Prostate gland (tissue), 2 donors: ENCODE results near the gene PSKH1. TPM values are rescaled to one million over a fixed set of nuclear protein-coding genes. Genes with fewer than 3 reads are reported as not detected.

Experiments
- DNase-seq: peaks from one replicate; pipeline ENCODE4 v3.0.0-alpha.2; 2019; ENCODE audit warnings: low spot score
- H3K27ac ChIP-seq, 2 donors: fragments of 200-600 bp; sonication (generic); 2 replicates each; pipeline ENCODE4 v1.5.1; 2017 to 2019
- H3K27me3 ChIP-seq: fragments of 200-600 bp; sonication (generic); replicated peaks from 2 replicates; pipeline ENCODE4 v1.5.1; 2019; ENCODE audit not compliant: insufficient read depth
- H3K36me3 ChIP-seq, 2 donors: fragments of 200-600 bp; sonication (generic); 1 replicate in 1 of 2; 2 replicates in 1 of 2; pipeline versions ENCODE4 v1.5.1 to v1.8.1; 2017 to 2019
- H3K4me1 ChIP-seq: fragments of 200-600 bp; sonication (generic); replicated peaks from 2 replicates; pipeline ENCODE4 v1.5.1; 2019
- H3K4me3 ChIP-seq, 2 donors: fragments of 200-600 bp; sonication (generic); 2 replicates each; pipeline ENCODE4 v1.5.1; 2017 to 2019
- H3K9me3 ChIP-seq: fragments of 200-600 bp; sonication (generic); 2 replicates; pipeline ENCODE4 v1.5.1; 2017
- CTCF ChIP-seq, 4 experiments: fragments of 200-600 bp in 2 of 4; fragments of 450-650 bp in 2 of 4; sonication (generic) in 2 of 4; IDR thresholded peaks; 1 replicate in 3 of 4; 2 replicates in 1 of 4; pipeline ENCODE4 v1.5.1; 2016 to 2019; ENCODE audit warnings: antibody characterized with exemption in 4 of 4, mild to moderate bottlenecking in 2 of 4, moderate library complexity in 2 of 4
- POLR2A ChIP-seq: fragments of 450-650 bp; IDR thresholded peaks from one replicate; pipeline ENCODE4 v1.6.1; 2016; ENCODE audit warnings: antibody characterized with exemption, mild to moderate bottlenecking
- POLR2AphosphoS5 ChIP-seq: sonication (generic); formaldehyde crosslinking; IDR thresholded peaks from one replicate; pipeline ENCODE4 v1.6.1; 2017; ENCODE audit warnings: antibody characterized with exemption
- WGBS: methylation state at CpG from one replicate; pipeline ENCODE4 v1.1.5; 2018; 5-methylcytosine and 5-hydroxymethylcytosine counted together
- intact Hi-C: fragments of 100-400 bp; cut with DNase I; formaldehyde crosslinking; loops from one replicate; pipeline ENCODE4 v1.14.2; 2022
- total RNA-seq, 2 donors: library from RNA; depleted of rRNA; stranded (reverse); fragments of >200 nt; gene quantifications; one replicate each; pipeline ENCODE4 v1.1.0, GENCODE V29; 2016

Gene PSKH1
- total RNA-seq, 2 donors from 2014 or later = 16.7 to 53.2 TPM

GRCh38 chr16:67934306-67935100, 41.4 kb downstream of the PSKH1 start:
- H3K27me3 ChIP-seq = no peaks in the 10 kb centered on the region
- no peak for DNase-seq
- H3K36me3 ChIP-seq = no peaks in the 10 kb centered on the region
- intact Hi-C loops = loop anchor here (10.0 kb wide), 1 partner anchor 400 kb away; no protein-coding TSS in a partner anchor
- no peak overlapping the region for H3K4me3 ChIP-seq
- H3K9me3 ChIP-seq = no peaks in the 10 kb centered on the region
- H3K27ac ChIP-seq = peak overlapping the region in 1 of 2 donors; percentile 91
- no peak for TF ChIP-seq CTCF (IDR thresholded peaks at IDR 0.05)
- TF ChIP-seq POLR2AphosphoS5 = no peak
- no peak for TF ChIP-seq POLR2A
- peaks cover 14% of the 10 kb centered on the region for H3K4me1 ChIP-seq
- whole genome bisulfite sequencing = 55% methylated on average over 10 of the region's 13 CpGs

GRCh38 chr16:67935101-67935401, 42.0 kb downstream of the PSKH1 start:
- Histone ChIP-seq H3K4me3 (peak overlapping the region; percentile 66 to 94), H3K27ac (peak overlapping the region; percentile 91 to 95), H3K27me3 (no peaks in the 10 kb centered on the region), H3K4me1 (peaks cover 14% of the 10 kb centered on the region), H3K36me3 (no peaks in the 10 kb centered on the region), H3K9me3 (no peaks in the 10 kb centered on the region)
- no peak for DNase-seq
- TF ChIP-seq CTCF (IDR thresholded peaks at IDR 0.05) = no peak
- TF ChIP-seq POLR2A = no peak
- TF ChIP-seq POLR2AphosphoS5 = no peak
- intact Hi-C loops = loop anchor here (10.0 kb wide), 1 partner anchor 400 kb away; no protein-coding TSS in a partner anchor
- WGBS = 25% methylated on average over 13 of the region's 13 CpGs

- no peaks in the 10 kb centered on the region for H3K9me3 ChIP-seq
- H3K4me3 ChIP-seq = peak overlapping the region; percentile 66 to 94
- 1% methylated on average over 55 of the region's 55 CpGs for WGBS
- DNase-seq = peak; percentile 98
- peak overlapping the region; percentile 91 to 95 for H3K27ac ChIP-seq
- H3K36me3 ChIP-seq = no peaks in the 10 kb centered on the region
- intact Hi-C loops = loop anchor here (10.0 kb wide), 1 partner anchor 401 kb away; no protein-coding TSS in a partner anchor
- TF ChIP-seq POLR2AphosphoS5 = peak; percentile 99
- TF ChIP-seq POLR2A = peak; percentile 85
- peak in 2 of 4 experiments; percentile 41 to 50 for TF ChIP-seq CTCF (IDR thresholded peaks at IDR 0.05)
- peaks cover 14% of the 10 kb centered on the region for H3K4me1 ChIP-seq
- no peaks in the 10 kb centered on the region for H3K27me3 ChIP-seq
Measured at GRCh38 chr16:67935402-67936123, 42.5 kb downstream of the PSKH1 start.

- intact Hi-C loops = loop anchor here (10.0 kb wide), 1 partner anchor 402 kb away; no protein-coding TSS in a partner anchor
- WGBS = under 1% methylated on average over 52 of the region's 54 CpGs
- no peaks in the 10 kb centered on the region for H3K9me3 ChIP-seq
- peak; percentile 30 for DNase-seq
- H3K36me3 ChIP-seq = no peaks in the 10 kb centered on the region
- TF ChIP-seq CTCF (IDR thresholded peaks at IDR 0.05) (no peak), POLR2AphosphoS5 (peak; percentile 66), POLR2A (peak; percentile 61)
- H3K27ac ChIP-seq = peak within 1 kb of the TSS; percentile 91 to 95
- peaks cover 14% of the 10 kb centered on the region for H3K4me1 ChIP-seq
- H3K4me3 ChIP-seq = peak within 1 kb of the TSS; percentile 66 to 94
- no peaks in the 10 kb centered on the region for H3K27me3 ChIP-seq
Measured at GRCh38 chr16:67936124-67936879, 43.2 kb downstream of the PSKH1 start, which contains the start of gene PSMB10. Gene PSMB10, minus strand, starts transcription at chr16:67936850. Its CDS starts 101 bp downstream, at chr16:67936749.
